IPS DF 19.7 (cell line): ENCODE data around the gene JDP2.

Experiments used
- DNase-seq: peaks from one replicate; pipeline ENCODE4 v3.0.0-alpha.2; 2013; ENCODE audit warnings: low read depth, low spot score

Gene JDP2

GRCh38 chr14:75484711-75485429 is 57.0 kb downstream of the JDP2 start:
- no peak for DNase-seq

GRCh38 chr14:75486318-75486717 is 58.5 kb downstream of the JDP2 start:
- DNase-seq: no peak

- DNase-seq: no peak
Measured at GRCh38 chr14:75487155-75487671, 59.4 kb downstream of the JDP2 start.

GRCh38 chr14:75489480-75489837 is 61.6 kb downstream of the JDP2 start:
- no peak for DNase-seq

GRCh38 chr14:75491376-75491978 is 63.7 kb downstream of the JDP2 start:
- no peak for DNase-seq

GRCh38 chr14:75492832-75493591 is 65.2 kb downstream of the JDP2 start:
- DNase-seq: no peak

- DNase-seq: no peak
Measured at GRCh38 chr14:75493592-75494087, 65.8 kb downstream of the JDP2 start.

- no peak for DNase-seq
Measured at GRCh38 chr14:75494896-75495295, 67.1 kb downstream of the JDP2 start.

- DNase-seq: no peak
Measured at GRCh38 chr14:75495399-75495798, 67.6 kb downstream of the JDP2 start.

GRCh38 chr14:75495882-75496281 is 68.1 kb downstream of the JDP2 start:
- DNase-seq: no peak

GRCh38 chr14:75496755-75497154 is 68.9 kb downstream of the JDP2 start:
- DNase-seq: no peak

- no peak for DNase-seq
Measured at GRCh38 chr14:75497191-75497590, 69.4 kb downstream of the JDP2 start.

GRCh38 chr14:75497701-75498100 is 69.9 kb downstream of the JDP2 start:
- DNase-seq: no peak

GRCh38 chr14:75499084-75499875 is 71.5 kb downstream of the JDP2 start:
- DNase-seq: no peak

GRCh38 chr14:75501080-75501479 is 73.3 kb downstream of the JDP2 start:
- no peak for DNase-seq

GRCh38 chr14:75504411-75504810 is 76.6 kb downstream of the JDP2 start:
- DNase-seq: no peak

- no peak for DNase-seq
Measured at GRCh38 chr14:75506930-75507329, 79.1 kb downstream of the JDP2 start.

- DNase-seq: no peak
Measured at GRCh38 chr14:75510547-75510946, 82.7 kb downstream of the JDP2 start.

- DNase-seq: no peak
Measured at GRCh38 chr14:75511201-75511600, 83.4 kb downstream of the JDP2 start.

- DNase-seq: no peak
Measured at GRCh38 chr14:75513911-75514672, 86.3 kb downstream of the JDP2 start.
